MCF 10A (cell line): Measurements from ENCODE around the gene ACVR2A. TPM values are rescaled to one million over a fixed set of nuclear protein-coding genes. Genes with fewer than 3 reads are reported as not detected.

Source experiments
- BruUV-seq: library from RNA; stranded (reverse); fragments of 400-500 nt; replicated peaks from 2 replicates; lab custom pipeline; 2021; lab: Mats Ljungman, UMichigan
- CTCF ChIA-PET: fragments of 300-600 bp; sonication (Branson Sonifier 250); formaldehyde crosslinking; extraction: SDS; loops from one replicate; lab custom pipeline; 2021; ENCODE audit warnings: antibody characterized with exemption, inconsistent platforms; lab: Yijun Ruan, JAX
- POLR2A ChIA-PET: fragments of 300-600, 350-650 bp; sonication (Branson Sonifier 250); formaldehyde crosslinking; extraction: SDS; loops from one replicate; lab custom pipeline; 2020; ENCODE audit warnings: antibody characterized with exemption, inconsistent platforms; lab: Yijun Ruan, JAX
- DNase-seq: peaks from one replicate; pipeline ENCODE4 v3.0.0-alpha.2; 2018; ENCODE audit not compliant: unreplicated experiment
- H3K27ac Mint-ChIP-seq: one replicate; pipeline ENCODE4 v1.8.0; 2022; ENCODE audit warnings: mild to moderate bottlenecking, low read depth, mixed read lengths; ENCODE audit not compliant: unreplicated experiment
- H3K27me3 Mint-ChIP-seq: one replicate; pipeline ENCODE4 v1.8.0; 2022; ENCODE audit warnings: mixed read lengths; ENCODE audit not compliant: insufficient read depth, unreplicated experiment
- H3K36me3 Mint-ChIP-seq: one replicate; pipeline ENCODE4 v1.8.0; 2022; ENCODE audit warnings: mild to moderate bottlenecking, moderate library complexity, mixed read lengths; ENCODE audit not compliant: insufficient read depth, unreplicated experiment
- H3K4me1 Mint-ChIP-seq: one replicate; pipeline ENCODE4 v1.8.0; 2022; ENCODE audit warnings: mixed read lengths; ENCODE audit not compliant: insufficient read depth, unreplicated experiment
- H3K4me3 Mint-ChIP-seq: one replicate; pipeline ENCODE4 v1.8.0; 2022; ENCODE audit warnings: mild to moderate bottlenecking, moderate library complexity, mixed read lengths; ENCODE audit not compliant: unreplicated experiment
- H3K9me3 Mint-ChIP-seq: one replicate; pipeline ENCODE4 v1.8.0; 2022; ENCODE audit warnings: mixed read lengths; ENCODE audit not compliant: unreplicated experiment
- intact Hi-C: fragments of 100-400 bp; cut with micrococcal nuclease; formaldehyde crosslinking; loops from 2 replicates; pipeline ENCODE4 v1.14.1; 2022
- total RNA-seq: library from RNA; stranded (reverse); gene quantifications from 2 replicates; pipeline ENCODE4 v1.2.3, GENCODE V29; 2022
- TF ChIP-seq, protein P1 (sequence below): fragments of 200-600 bp; IDR thresholded peaks from one replicate; pipeline ENCODE4 v1.8.0; 2022; ENCODE audit warnings: antibody characterized with exemption, mild to moderate bottlenecking; ENCODE audit not compliant: unreplicated experiment

Gene ACVR2A
- total RNA-seq, 1 experiment from 2014 or later = 11.2 TPM

DNA sequence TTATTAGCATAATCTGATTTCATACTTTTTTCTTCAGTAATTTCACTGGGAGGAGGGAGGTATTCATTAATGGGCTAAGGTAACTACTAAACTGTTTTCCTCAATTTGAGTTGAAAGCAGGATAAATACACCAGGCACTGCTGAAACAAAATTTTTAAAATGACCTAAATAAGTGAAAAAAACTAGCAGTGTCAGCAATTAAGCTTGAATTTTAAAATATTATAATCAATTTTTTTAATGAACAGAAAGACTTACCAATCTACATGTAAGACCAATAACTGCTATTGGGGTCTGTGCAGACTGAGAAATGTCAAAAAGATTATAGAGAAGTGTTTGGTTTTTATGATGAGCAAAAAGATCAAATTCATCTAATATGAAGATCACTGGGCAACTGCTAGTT lies 107.3 kb downstream of the ACVR2A start:
- no peak for DNase-seq
- Mint-ChIP-seq H3K27ac (no peak overlapping the region), H3K4me1 (no peaks in the 10 kb centered on the region), H3K9me3 (no peaks in the 10 kb centered on the region), H3K36me3 (peaks cover 25% of the 10 kb centered on the region), H3K4me3 (no peak overlapping the region), H3K27me3 (no peaks in the 10 kb centered on the region)
- intact Hi-C loops = no loop called here
- TF ChIP-seq, protein P1, sequence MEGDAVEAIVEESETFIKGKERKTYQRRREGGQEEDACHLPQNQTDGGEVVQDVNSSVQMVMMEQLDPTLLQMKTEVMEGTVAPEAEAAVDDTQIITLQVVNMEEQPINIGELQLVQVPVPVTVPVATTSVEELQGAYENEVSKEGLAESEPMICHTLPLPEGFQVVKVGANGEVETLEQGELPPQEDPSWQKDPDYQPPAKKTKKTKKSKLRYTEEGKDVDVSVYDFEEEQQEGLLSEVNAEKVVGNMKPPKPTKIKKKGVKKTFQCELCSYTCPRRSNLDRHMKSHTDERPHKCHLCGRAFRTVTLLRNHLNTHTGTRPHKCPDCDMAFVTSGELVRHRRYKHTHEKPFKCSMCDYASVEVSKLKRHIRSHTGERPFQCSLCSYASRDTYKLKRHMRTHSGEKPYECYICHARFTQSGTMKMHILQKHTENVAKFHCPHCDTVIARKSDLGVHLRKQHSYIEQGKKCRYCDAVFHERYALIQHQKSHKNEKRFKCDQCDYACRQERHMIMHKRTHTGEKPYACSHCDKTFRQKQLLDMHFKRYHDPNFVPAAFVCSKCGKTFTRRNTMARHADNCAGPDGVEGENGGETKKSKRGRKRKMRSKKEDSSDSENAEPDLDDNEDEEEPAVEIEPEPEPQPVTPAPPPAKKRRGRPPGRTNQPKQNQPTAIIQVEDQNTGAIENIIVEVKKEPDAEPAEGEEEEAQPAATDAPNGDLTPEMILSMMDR = no peak
- POLR2A ChIA-PET = no interaction called here
- no TSS peak for BruUV-seq
- CTCF ChIA-PET = no interaction called here

DNA sequence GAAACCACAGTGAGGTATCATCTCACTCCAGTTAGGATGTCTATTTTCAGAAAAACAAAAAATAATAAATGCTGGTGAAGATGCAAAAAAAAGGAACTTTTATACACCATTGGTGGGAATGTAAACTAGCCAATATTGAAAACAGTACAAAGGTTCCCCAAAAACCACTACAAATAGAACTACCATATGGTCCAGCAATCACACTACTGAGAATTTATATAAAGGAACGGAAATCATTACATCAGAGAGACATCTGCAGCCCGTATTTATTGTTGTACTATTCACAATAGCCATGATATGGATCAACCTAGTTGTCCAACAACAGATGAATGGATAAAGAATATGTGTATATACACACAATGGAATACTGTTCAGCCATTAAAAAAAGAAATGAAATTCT lies 123.7 kb downstream of the ACVR2A start:
- ChIA-PET POLR2A (no interaction called here), CTCF (interaction anchor here (1.0 kb wide), 1 partner anchor 1022 kb away, joined by 3 read pairs; no protein-coding TSS in a partner anchor)
- Mint-ChIP-seq H3K27ac (no peak overlapping the region), H3K27me3 (no peaks in the 10 kb centered on the region), H3K4me3 (no peak overlapping the region), H3K4me1 (no peaks in the 10 kb centered on the region), H3K36me3 (peaks cover 37% of the 10 kb centered on the region), H3K9me3 (peaks cover 28% of the 10 kb centered on the region)
- intact Hi-C loops = no loop called here
- no TSS peak for BruUV-seq
- DNase-seq = no peak
- TF ChIP-seq, protein P1 = no peak

- H3K4me3 Mint-ChIP-seq = no peak overlapping the region
- ChIA-PET CTCF (interaction anchor here (0.6 kb wide), 1 partner anchor 59 kb away, joined by 3 read pairs; no protein-coding TSS in a partner anchor), POLR2A (no interaction called here)
- TF ChIP-seq, protein P1 = no peak
- no peaks in the 10 kb centered on the region for H3K9me3 Mint-ChIP-seq
- H3K27ac Mint-ChIP-seq = no peak overlapping the region
- intact Hi-C loops = no loop called here
- BruUV-seq = no TSS peak
- DNase-seq = no peak
- H3K4me1 Mint-ChIP-seq = peaks cover 6% of the 10 kb centered on the region
- H3K27me3 Mint-ChIP-seq = no peaks in the 10 kb centered on the region
- H3K36me3 Mint-ChIP-seq = peaks cover 15% of the 10 kb centered on the region
These were observed 131.3 kb downstream of the ACVR2A start for GRCh38 chr2:147976102-147976501.

- H3K27ac Mint-ChIP-seq = no peak overlapping the region
- BruUV-seq = no TSS peak
- no peaks in the 10 kb centered on the region for H3K27me3 Mint-ChIP-seq
- H3K9me3 Mint-ChIP-seq = no peaks in the 10 kb centered on the region
- CTCF ChIA-PET = interaction anchor here (0.5 to 1.4 kb wide), 5 partner anchors 10 to 543 kb away, joined by 3 to 5 read pairs (median 3); no protein-coding TSS in a partner anchor
- H3K4me3 Mint-ChIP-seq = no peak overlapping the region
- TF ChIP-seq, protein P1 = no peak
- no peak for DNase-seq
- intact Hi-C loops = no loop called here
- peaks cover 6% of the 10 kb centered on the region for H3K4me1 Mint-ChIP-seq
- H3K36me3 Mint-ChIP-seq = peaks cover 5% of the 10 kb centered on the region
- POLR2A ChIA-PET = no interaction called here
These were observed 132.8 kb downstream of the ACVR2A start for GRCh38 chr2:147977679-147978078.

Other genes with a start within 250 kb of the ACVR2A start
- 38.0 and 53.3 TPM in 2 replicates for gene ORC4, start 175.7 kb downstream of the ACVR2A start, total RNA-seq
- gene MBD5, start 176.1 kb downstream of the ACVR2A start, total RNA-seq = 30.4 and 33.9 TPM in 2 replicates